PC-9 (cell line): ENCODE measurements around the gene ASAH2.

Experiments used
- CTCF ChIP-seq: fragments of 200-600 bp; sonication (generic); conservative IDR thresholded peaks from 2 replicates; pipeline ENCODE4 v1.6.1; 2017; ENCODE audit warnings: mixed run types, antibody characterized with exemption, mild to moderate bottlenecking, moderate library complexity
- EZH2 ChIP-seq: fragments of 200-600 bp; sonication (generic); IDR thresholded peaks from 2 replicates; pipeline ENCODE4 v1.8.0; 2017; ENCODE audit warnings: antibody characterized with exemption, low read depth

- TF ChIP-seq CTCF (no peak), EZH2 (no peak)
Measured at GRCh38 chr10:50281210-50281966, 30.1 kb upstream of the ASAH2 start.
